A549 (cell line): ENCODE results near the gene PKM. TPM values are rescaled to one million over a fixed set of nuclear protein-coding genes. Genes with fewer than 3 reads are reported as not detected.
A peak's percentile ranks its signal among the peaks of the same experiment; 100 is the strongest.

Experiments used
- ATAC-seq, 2 experiments: fragments of 200-7000 bp in 1 of 2; fragments of >200 bp in 1 of 2; cut with Nextera tagmentation in 1 of 2; cut with Tn5 transposase in 1 of 2; 3 replicates each; pipeline versions ENCODE4 v1.8.0 to v1.9.1; 2018 to 2020; ENCODE audit warnings: mild to moderate bottlenecking in 1 of 2, moderate library complexity in 1 of 2
- CTCF ChIA-PET: fragments of 300-600 bp; sonication (Branson Sonifier 250); formaldehyde crosslinking; extraction: SDS; loops from one replicate; lab custom pipeline; 2021; ENCODE audit warnings: antibody characterized with exemption, inconsistent platforms; lab: Yijun Ruan, JAX
- POLR2A ChIA-PET: fragments of 350-600 bp; formaldehyde crosslinking; extraction: SDS; loops from one replicate; lab custom pipeline; 2021; ENCODE audit warnings: antibody characterized with exemption, inconsistent platforms; lab: Yijun Ruan, JAX
- DNase-seq, 2 experiments: peaks; one replicate each; pipeline versions ENCODE4 v3.0.0 to v3.0.0-alpha.2; 2011 to 2016; ENCODE audit warnings: low read depth in 1 of 2, low spot score in 1 of 2
- FAIRE-seq: peaks from 2 replicates; lab custom pipeline; 2011; peaks lifted over from hg19 to GRCh38; lab: Jason Lieb, UNC
- H3K27ac ChIP-seq, 2 experiments: fragments of >200 bp; sonication (Bioruptor Twin); formaldehyde crosslinking; 3 replicates each; pipeline ENCODE4 v1.5.1; 2016 to 2017
- H3K4me1 ChIP-seq: fragments of >200 bp; sonication (Bioruptor Twin); formaldehyde crosslinking; 3 replicates; pipeline ENCODE4 v1.6.1; 2016
- H3K4me2 ChIP-seq: fragments of >200 bp; sonication (Bioruptor Twin); formaldehyde crosslinking; 3 replicates; pipeline ENCODE4 v1.6.1; 2016
- H3K4me3 ChIP-seq: fragments of >200 bp; sonication (Bioruptor Twin); formaldehyde crosslinking; 3 replicates; pipeline ENCODE4 v1.5.1; 2016
- H3K9me3 ChIP-seq: fragments of >200 bp; sonication (Bioruptor Twin); formaldehyde crosslinking; 3 replicates; pipeline ENCODE4 v1.6.1; 2016
- ATOH8 ChIP-seq: fragments of 250-450 bp; sonication (Bioruptor Pico); IDR thresholded peaks from 2 replicates; pipeline ENCODE4 v1.5.0; 2020; ENCODE audit warnings: low read depth, mild to moderate bottlenecking, moderate library complexity
- CBX2 ChIP-seq: fragments of 200-600 bp; sonication (generic); IDR thresholded peaks from 2 replicates; pipeline ENCODE4 v1.6.1; 2016; ENCODE audit warnings: low read depth, mild to moderate bottlenecking, borderline replicate concordance
- CEBPB ChIP-seq, 2 experiments: fragments of >200 bp in 1 of 2; sonication (Bioruptor Twin) in 1 of 2; formaldehyde crosslinking in 1 of 2; IDR thresholded peaks; 2 replicates each; pipeline ENCODE4 v1.6.1; 2012 to 2016
- CHD4 ChIP-seq: fragments of 200-600 bp; sonication (generic); IDR thresholded peaks from 2 replicates; pipeline ENCODE4 v1.6.1; 2016; ENCODE audit warnings: antibody characterized with exemption, mild to moderate bottlenecking, borderline replicate concordance
- EHF ChIP-seq: fragments of 250-450 bp; sonication (Bioruptor Pico); IDR thresholded peaks from 2 replicates; pipeline ENCODE4 v1.5.0; 2020; ENCODE audit warnings: mild to moderate bottlenecking
- FOSB ChIP-seq: fragments of 250-450 bp; sonication (Bioruptor Pico); IDR thresholded peaks from 2 replicates; pipeline ENCODE4 v1.5.0; 2020; ENCODE audit warnings: mild to moderate bottlenecking, moderate library complexity
- HDAC2 ChIP-seq: fragments of 200-600 bp; sonication (generic); IDR thresholded peaks from 2 replicates; pipeline ENCODE4 v1.6.1; 2016
- HMGXB4 ChIP-seq: fragments of 250-450 bp; sonication (Bioruptor Pico); IDR thresholded peaks from 2 replicates; pipeline ENCODE4 v1.5.0; 2021; ENCODE audit warnings: mild to moderate bottlenecking, moderate library complexity, borderline replicate concordance
- HOXA7 ChIP-seq: fragments of 250-450 bp; sonication (Bioruptor Pico); IDR thresholded peaks from 2 replicates; pipeline ENCODE4 v1.5.0; 2020; ENCODE audit warnings: mild to moderate bottlenecking, moderate library complexity
- HOXB13 ChIP-seq: fragments of 250-450 bp; sonication (Bioruptor Pico); IDR thresholded peaks from 2 replicates; pipeline ENCODE4 v1.5.0; 2020; ENCODE audit warnings: low read depth, mild to moderate bottlenecking, moderate library complexity
- HOXB5 ChIP-seq: fragments of 250-450 bp; sonication (Bioruptor Pico); IDR thresholded peaks from 2 replicates; pipeline ENCODE4 v1.5.0; 2020; ENCODE audit warnings: mild to moderate bottlenecking, moderate library complexity
- JUN ChIP-seq, 2 experiments: fragments of >200 bp; sonication (Bioruptor Twin); formaldehyde crosslinking; IDR thresholded peaks; 2 replicates in 1 of 2; 3 replicates in 1 of 2; pipeline ENCODE4 v1.6.1; 2016 to 2017
- MYC ChIP-seq: IDR thresholded peaks from 2 replicates; pipeline ENCODE4 v1.6.1; 2012; ENCODE audit warnings: mild to moderate bottlenecking, inconsistent platforms, low read length, improper control_type of control experiment, borderline replicate concordance
- NFE2L2 ChIP-seq: fragments of 150-350 bp; conservative IDR thresholded peaks from 2 replicates; pipeline ENCODE4 v1.6.1; 2014; ENCODE audit warnings: low read length
- NPAS2 ChIP-seq: fragments of 250-450 bp; sonication (Bioruptor Pico); IDR thresholded peaks from 2 replicates; pipeline ENCODE4 v1.8.0; 2022; ENCODE audit warnings: mild to moderate bottlenecking, moderate library complexity, borderline replicate concordance
- NR3C1 ChIP-seq: fragments of >200 bp; sonication (Bioruptor Twin); formaldehyde crosslinking; IDR thresholded peaks from 3 replicates; pipeline ENCODE4 v1.6.1; 2017
- PHF8 ChIP-seq: fragments of 200-600 bp; sonication (generic); IDR thresholded peaks from 2 replicates; pipeline ENCODE4 v1.6.1; 2016; ENCODE audit warnings: low read depth, mild to moderate bottlenecking, antibody characterized with exemption, moderate library complexity, borderline replicate concordance
- POLR2A ChIP-seq: IDR thresholded peaks from 2 replicates; pipeline ENCODE4 v1.6.1; 2012; ENCODE audit warnings: mild to moderate bottlenecking, low read length
- POLR2AphosphoS2 ChIP-seq: conservative IDR thresholded peaks from 2 replicates; pipeline ENCODE4 v1.6.1; 2012; ENCODE audit warnings: low read length, improper control_type of control experiment, inconsistent platforms
- RAD21 ChIP-seq, 2 experiments: fragments of >200 bp in 1 of 2; sonication (Bioruptor Twin) in 1 of 2; formaldehyde crosslinking in 1 of 2; IDR thresholded peaks in 1 of 2; conservative IDR thresholded peaks in 1 of 2; 2 replicates in 1 of 2; 3 replicates in 1 of 2; pipeline ENCODE4 v1.6.1; 2012 to 2018; ENCODE audit warnings: inconsistent platforms in 1 of 2
- RARB ChIP-seq: fragments of 250-450 bp; sonication (Bioruptor Pico); IDR thresholded peaks from 2 replicates; pipeline ENCODE4 v1.8.0; 2021; ENCODE audit warnings: mild to moderate bottlenecking, moderate library complexity
- RCOR1 ChIP-seq: fragments of 150-350 bp; IDR thresholded peaks from 2 replicates; pipeline ENCODE4 v1.6.1; 2014; ENCODE audit warnings: antibody characterized with exemption, low read length, low read depth
- RFX5 ChIP-seq: fragments of 450-650 bp; IDR thresholded peaks from 2 replicates; pipeline ENCODE4 v1.7.1; 2014; ENCODE audit warnings: antibody characterized with exemption, mild to moderate bottlenecking, moderate library complexity
- RNF2 ChIP-seq: fragments of 200-600 bp; sonication (generic); IDR thresholded peaks from 2 replicates; pipeline ENCODE4 v1.6.1; 2016; ENCODE audit warnings: low read depth, mild to moderate bottlenecking, antibody characterized with exemption, moderate library complexity, borderline replicate concordance
- TFCP2L1 ChIP-seq: fragments of 250-450 bp; sonication (Bioruptor Pico); IDR thresholded peaks from 2 replicates; pipeline ENCODE4 v1.5.0; 2021; ENCODE audit warnings: mild to moderate bottlenecking
- TP53 ChIP-seq: fragments of 250-450 bp; sonication (Bioruptor Pico); IDR thresholded peaks from 2 replicates; pipeline ENCODE4 v1.5.0; 2021; ENCODE audit warnings: mild to moderate bottlenecking, moderate library complexity
- WGBS: methylation state at CpG from one replicate; pipeline ENCODE4 v1.1.6; 2017; ENCODE audit errors: missing lambda C conversion rate; 5-methylcytosine and 5-hydroxymethylcytosine counted together
- polyA minus RNA-seq: library from RNA; depleted of rRNA, polyadenylated mRNA; stranded (reverse); fragments of >200 nt; gene quantifications from 2 replicates; pipeline ENCODE4 v1.2.3, GENCODE V29; 2011; rRNA and poly(A)+ RNA removed
- polyA plus RNA-seq, 4 experiments: library from polyadenylated mRNA; depleted of rRNA in 3 of 4; stranded (reverse); fragments of >200 nt; fragmentation: RNase III in 1 of 4; extraction: RNeasy Plus Mini Kit Qiagen cat#74134 plus additional on column Dnase treatment in 1 of 4; gene quantifications; 2 replicates in 3 of 4; 3 replicates in 1 of 4; pipeline ENCODE4 v1.2.3, GENCODE V29; 2011 to 2017
- TF ChIP-seq, protein P1 (sequence below): fragments of 200-600 bp; sonication (generic); IDR thresholded peaks from 2 replicates; pipeline ENCODE4 v1.6.1; 2016; ENCODE audit warnings: antibody characterized with exemption, mild to moderate bottlenecking, moderate library complexity
- TF ChIP-seq, protein P2 (sequence below): IDR thresholded peaks from 2 replicates; pipeline ENCODE4 v1.6.1; 2012; ENCODE audit warnings: low read depth, borderline replicate concordance
- TF ChIP-seq, protein P3 (sequence below): IDR thresholded peaks from 2 replicates; pipeline ENCODE4 v1.6.1; 2012
- TF ChIP-seq, protein P4 (sequence below): fragments of >200 bp; sonication (Bioruptor Twin); formaldehyde crosslinking; IDR thresholded peaks from 3 replicates; pipeline ENCODE4 v1.6.1; 2016

The PKM gene
- 2,741 and 3,443 TPM in 2 replicates for polyA plus RNA-seq (2011; rRNA removed)
- 2,155 and 2,437 TPM in 2 replicates for polyA plus RNA-seq (2012; cell fraction: cytosol; rRNA removed)
- 3,552 and 3,648 TPM in 2 replicates for polyA plus RNA-seq (2012; cell fraction: nucleus; rRNA removed)
- polyA plus RNA-seq (2017; fragmentation: RNase III; extraction: RNeasy Plus Mini Kit Qiagen cat#74134 plus additional on column Dnase treatment): 3,389 to 3,848 TPM (median 3,810 TPM) in 3 replicates
- 2,968 and 3,588 TPM in 2 replicates for polyA minus RNA-seq

- ChIA-PET CTCF (interaction anchor here (1.0 to 31.1 kb wide), 7 partner anchors 10 to 479 kb away, joined by 3 to 644 read pairs (median 10); partner anchors contain the start of gene GRAMD2A), POLR2A (interaction anchor here (0.6 to 3.9 kb wide), 15 partner anchors 9 to 1479 kb away, joined by 3 to 40 read pairs (median 5); partner anchors contain the start of gene GRAMD2A)
- WGBS: 1% methylated on average over 44 of the region's 67 CpGs
- Histone ChIP-seq H3K9me3 (no peaks in the 10 kb centered on the region), H3K4me1 (peaks cover 53% of the 10 kb centered on the region), H3K4me2 (peak within 1 kb of the TSS; percentile 97), H3K27ac (peak within 1 kb of the TSS; percentile 97), H3K4me3 (peak within 1 kb of the TSS; percentile 91)
- peak; percentile 93 to 100 for DNase-seq
- FAIRE-seq: no peak
- peak; percentile 60 to 75 for ATAC-seq
- TF ChIP-seq CBX2: no peak
- TF ChIP-seq NPAS2 (CRISPR knock-in tag): no peak; the same call in 1 of the 2 replicates
- peak; percentile 69; the same call in 1 of the 2 replicates for TF ChIP-seq HOXA7 (CRISPR knock-in tag)
- TF ChIP-seq HOXB13: no peak; the same call in 1 of the 2 replicates
- TF ChIP-seq RNF2: no peak
- peak; percentile 94 to 99; a peak in 4 of 5 replicates for TF ChIP-seq JUN (IDR thresholded peaks at IDR 0.05)
- TF ChIP-seq RFX5: peak; percentile 77
- peak; percentile 83; the same call in 1 of the 2 replicates for TF ChIP-seq MYC
- TF ChIP-seq CHD4: no peak
- TF ChIP-seq, protein P1, sequence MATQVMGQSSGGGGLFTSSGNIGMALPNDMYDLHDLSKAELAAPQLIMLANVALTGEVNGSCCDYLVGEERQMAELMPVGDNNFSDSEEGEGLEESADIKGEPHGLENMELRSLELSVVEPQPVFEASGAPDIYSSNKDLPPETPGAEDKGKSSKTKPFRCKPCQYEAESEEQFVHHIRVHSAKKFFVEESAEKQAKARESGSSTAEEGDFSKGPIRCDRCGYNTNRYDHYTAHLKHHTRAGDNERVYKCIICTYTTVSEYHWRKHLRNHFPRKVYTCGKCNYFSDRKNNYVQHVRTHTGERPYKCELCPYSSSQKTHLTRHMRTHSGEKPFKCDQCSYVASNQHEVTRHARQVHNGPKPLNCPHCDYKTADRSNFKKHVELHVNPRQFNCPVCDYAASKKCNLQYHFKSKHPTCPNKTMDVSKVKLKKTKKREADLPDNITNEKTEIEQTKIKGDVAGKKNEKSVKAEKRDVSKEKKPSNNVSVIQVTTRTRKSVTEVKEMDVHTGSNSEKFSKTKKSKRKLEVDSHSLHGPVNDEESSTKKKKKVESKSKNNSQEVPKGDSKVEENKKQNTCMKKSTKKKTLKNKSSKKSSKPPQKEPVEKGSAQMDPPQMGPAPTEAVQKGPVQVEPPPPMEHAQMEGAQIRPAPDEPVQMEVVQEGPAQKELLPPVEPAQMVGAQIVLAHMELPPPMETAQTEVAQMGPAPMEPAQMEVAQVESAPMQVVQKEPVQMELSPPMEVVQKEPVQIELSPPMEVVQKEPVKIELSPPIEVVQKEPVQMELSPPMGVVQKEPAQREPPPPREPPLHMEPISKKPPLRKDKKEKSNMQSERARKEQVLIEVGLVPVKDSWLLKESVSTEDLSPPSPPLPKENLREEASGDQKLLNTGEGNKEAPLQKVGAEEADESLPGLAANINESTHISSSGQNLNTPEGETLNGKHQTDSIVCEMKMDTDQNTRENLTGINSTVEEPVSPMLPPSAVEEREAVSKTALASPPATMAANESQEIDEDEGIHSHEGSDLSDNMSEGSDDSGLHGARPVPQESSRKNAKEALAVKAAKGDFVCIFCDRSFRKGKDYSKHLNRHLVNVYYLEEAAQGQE: 0 out of 2 replicates have a peak, but pooled peaks have one; percentile 33
- no peak for TF ChIP-seq HMGXB4 (CRISPR knock-in tag)
- TF ChIP-seq, protein P2, sequence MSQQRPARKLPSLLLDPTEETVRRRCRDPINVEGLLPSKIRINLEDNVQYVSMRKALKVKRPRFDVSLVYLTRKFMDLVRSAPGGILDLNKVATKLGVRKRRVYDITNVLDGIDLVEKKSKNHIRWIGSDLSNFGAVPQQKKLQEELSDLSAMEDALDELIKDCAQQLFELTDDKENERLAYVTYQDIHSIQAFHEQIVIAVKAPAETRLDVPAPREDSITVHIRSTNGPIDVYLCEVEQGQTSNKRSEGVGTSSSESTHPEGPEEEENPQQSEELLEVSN: peak; percentile 66; the same call in 1 of the 2 replicates
- TF ChIP-seq HOXB5: no peak
- no peak for TF ChIP-seq TP53 (CRISPR knock-in tag)
- TF ChIP-seq CEBPB (IDR thresholded peaks at IDR 0.05): peak in 1 of 2 experiments; percentile 63; a peak in 1 of 4 replicates
- no peak for TF ChIP-seq EHF (CRISPR knock-in tag)
- TF ChIP-seq RARB: peak; percentile 83; the same call in 1 of the 2 replicates
- no peak for TF ChIP-seq RCOR1
- no peak for TF ChIP-seq HDAC2
- no peak; a peak in 1 of 5 replicates for TF ChIP-seq RAD21 (conservative IDR thresholded peaks at IDR 0.05 in 1 of 2, IDR thresholded peaks at IDR 0.05 in 1 of 2)
- no peak for TF ChIP-seq NR3C1
- TF ChIP-seq, protein P3, sequence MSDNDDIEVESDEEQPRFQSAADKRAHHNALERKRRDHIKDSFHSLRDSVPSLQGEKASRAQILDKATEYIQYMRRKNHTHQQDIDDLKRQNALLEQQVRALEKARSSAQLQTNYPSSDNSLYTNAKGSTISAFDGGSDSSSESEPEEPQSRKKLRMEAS: peak; percentile 92
- TF ChIP-seq TFCP2L1: no peak; the same call in 1 of the 2 replicates
- TF ChIP-seq, protein P4, sequence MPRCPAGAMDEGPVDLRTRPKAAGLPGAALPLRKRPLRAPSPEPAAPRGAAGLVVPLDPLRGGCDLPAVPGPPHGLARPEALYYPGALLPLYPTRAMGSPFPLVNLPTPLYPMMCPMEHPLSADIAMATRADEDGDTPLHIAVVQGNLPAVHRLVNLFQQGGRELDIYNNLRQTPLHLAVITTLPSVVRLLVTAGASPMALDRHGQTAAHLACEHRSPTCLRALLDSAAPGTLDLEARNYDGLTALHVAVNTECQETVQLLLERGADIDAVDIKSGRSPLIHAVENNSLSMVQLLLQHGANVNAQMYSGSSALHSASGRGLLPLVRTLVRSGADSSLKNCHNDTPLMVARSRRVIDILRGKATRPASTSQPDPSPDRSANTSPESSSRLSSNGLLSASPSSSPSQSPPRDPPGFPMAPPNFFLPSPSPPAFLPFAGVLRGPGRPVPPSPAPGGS: peak; percentile 99
- TF ChIP-seq POLR2AphosphoS2: no peak
- TF ChIP-seq FOSB (CRISPR knock-in tag): no peak
- peak; percentile 100 for TF ChIP-seq POLR2A
- TF ChIP-seq NFE2L2: no peak
- peak; percentile 33 for TF ChIP-seq ATOH8
- TF ChIP-seq PHF8: peak; percentile 37; the same call in 1 of the 2 replicates
These were observed at the start of gene PKM for GRCh38 chr15:72231066-72231832. TSS of gene PKM (minus strand) at chr15:72231190. CDS start at chr15:72219097, 12,093 bp downstream.
